GM18508 (cell line): ENCODE data around the gene AMBRA1.
"Not testable (repeated sequence)": the region's sequence is repeated elsewhere in the genome, so short reads cannot be mapped to it uniquely, and the experiment has no call there.

ENCODE experiments used
- ATAC-seq: cut with Tn5 transposase; IDR thresholded peaks from one replicate; pipeline ENCODE4 v1.9.1; 2021; ENCODE audit warnings: moderate number of reproducible peaks; ENCODE audit not compliant: insufficient read depth, unreplicated experiment

Gene AMBRA1

DNA sequence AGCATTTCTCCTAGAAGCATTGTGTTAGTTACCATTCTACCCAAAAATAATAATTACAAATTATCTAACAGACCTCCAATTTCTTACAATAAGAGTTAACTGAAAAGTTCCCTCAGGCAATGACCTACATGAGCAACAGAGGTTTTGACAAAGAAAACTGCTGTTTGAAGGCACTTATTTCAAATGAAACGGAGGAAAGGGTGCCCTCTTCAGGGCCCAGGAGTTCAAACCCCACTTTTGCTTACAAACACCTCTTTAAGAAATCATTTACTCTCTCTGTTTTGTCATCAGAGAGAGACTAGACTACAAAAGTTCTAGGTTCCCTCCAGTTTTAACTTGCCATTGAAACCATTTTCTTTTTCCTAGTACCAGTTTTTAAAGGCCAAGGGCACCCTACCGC is 56.7 kb downstream of the AMBRA1 start:
- ATAC-seq = no peak

DNA sequence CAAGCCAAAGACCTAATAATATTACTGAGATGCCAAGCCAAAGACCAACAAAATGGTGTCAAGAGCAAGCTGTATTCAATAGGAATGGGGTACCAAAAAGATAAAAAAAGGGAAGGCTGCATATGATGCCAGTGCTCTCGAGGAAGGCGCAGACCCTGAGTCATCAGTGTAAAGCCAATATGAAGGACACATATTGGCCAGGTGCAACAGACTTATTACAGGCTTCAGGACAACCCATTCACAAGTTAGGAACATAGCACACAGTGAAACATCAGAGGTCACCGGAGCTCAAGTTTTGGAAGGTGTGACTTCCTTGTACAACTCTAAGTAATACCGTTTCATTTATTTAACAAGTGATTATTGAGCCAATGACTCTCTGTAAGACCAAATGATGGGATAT is 58.1 kb downstream of the AMBRA1 start:
- no peak for ATAC-seq

DNA sequence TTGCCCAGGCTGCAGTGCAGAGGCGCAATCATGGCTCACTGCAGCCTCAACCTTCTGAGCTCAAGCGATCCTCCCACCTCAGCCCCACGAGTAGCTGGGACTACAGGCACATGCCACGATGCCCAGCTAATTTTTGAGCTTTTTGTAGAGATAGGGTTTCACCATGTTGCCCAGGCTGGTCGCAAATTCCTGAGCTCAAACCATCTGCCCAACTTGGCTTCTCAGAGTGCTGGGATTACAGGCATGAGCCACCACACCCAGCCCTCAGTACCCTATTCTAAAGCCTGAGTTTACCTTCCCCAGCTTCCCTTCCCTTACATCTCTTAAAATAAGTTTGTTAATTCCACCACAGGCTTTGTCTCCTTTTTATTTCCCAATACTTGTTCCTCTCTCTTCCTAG is 59.1 kb downstream of the AMBRA1 start:
- no peak for ATAC-seq

DNA sequence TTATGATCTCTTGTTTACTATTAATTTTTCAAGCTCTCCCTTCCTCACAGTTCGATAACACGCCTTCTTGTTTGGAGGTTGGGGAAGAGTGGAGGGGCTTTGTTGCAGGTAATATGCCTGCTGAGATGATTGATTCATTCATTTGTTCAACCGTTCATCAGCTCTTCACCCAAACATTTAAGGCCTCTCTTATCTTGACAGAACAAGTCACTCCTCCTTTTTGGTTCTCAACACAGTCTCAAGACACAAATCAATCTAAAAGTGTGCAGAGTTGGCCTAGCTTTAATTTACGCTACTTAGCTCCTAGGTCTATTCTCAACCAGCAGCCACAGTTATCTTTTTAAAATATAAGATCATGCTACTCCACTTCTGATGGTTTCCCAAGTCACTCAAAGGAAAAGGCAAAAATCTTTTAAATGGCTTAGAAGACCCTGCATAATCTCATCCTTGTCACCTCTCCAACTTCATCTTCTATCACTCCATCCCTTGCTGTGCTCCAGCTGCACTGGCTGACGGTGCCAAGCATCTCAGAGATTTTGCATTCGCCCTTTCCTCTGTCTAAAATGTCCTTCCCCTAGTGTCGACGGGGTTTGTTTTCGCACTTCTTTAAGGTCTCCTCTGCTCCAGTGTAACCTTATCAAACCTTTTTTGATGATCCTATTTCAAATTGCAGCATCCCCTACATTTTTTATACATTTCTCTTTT is 60.3 kb downstream of the AMBRA1 start:
- no peak for ATAC-seq

DNA sequence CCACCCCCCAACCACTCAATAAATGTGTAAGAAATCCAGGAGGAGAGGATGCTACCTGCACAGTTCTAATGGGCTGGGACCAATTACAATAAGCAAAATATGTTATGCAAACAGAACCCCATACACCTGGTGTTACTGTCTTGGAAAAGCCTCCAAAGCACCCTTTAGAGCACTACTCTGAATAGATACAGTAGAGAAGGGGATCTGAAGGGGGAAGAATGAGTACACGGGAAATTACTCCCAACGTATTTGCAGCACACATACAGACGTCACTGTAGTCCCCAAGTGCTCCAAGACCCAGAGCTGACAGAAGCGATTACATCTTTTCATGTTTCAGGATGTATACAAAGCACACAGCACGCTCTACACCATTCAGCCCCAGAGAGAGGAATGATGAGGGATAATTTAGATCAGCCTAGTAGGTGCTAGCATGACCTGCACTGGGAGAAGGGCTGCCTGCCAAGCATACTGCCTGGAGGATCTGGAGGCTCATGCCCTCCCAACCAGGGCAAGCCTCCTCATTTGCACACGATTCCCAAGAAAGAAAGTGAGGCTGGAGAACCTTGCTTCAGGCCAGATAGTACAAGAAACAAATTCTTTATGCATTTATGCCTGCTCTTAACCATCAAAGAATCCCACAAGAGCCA is 63.8 kb downstream of the AMBRA1 start:
- no peak for ATAC-seq

DNA sequence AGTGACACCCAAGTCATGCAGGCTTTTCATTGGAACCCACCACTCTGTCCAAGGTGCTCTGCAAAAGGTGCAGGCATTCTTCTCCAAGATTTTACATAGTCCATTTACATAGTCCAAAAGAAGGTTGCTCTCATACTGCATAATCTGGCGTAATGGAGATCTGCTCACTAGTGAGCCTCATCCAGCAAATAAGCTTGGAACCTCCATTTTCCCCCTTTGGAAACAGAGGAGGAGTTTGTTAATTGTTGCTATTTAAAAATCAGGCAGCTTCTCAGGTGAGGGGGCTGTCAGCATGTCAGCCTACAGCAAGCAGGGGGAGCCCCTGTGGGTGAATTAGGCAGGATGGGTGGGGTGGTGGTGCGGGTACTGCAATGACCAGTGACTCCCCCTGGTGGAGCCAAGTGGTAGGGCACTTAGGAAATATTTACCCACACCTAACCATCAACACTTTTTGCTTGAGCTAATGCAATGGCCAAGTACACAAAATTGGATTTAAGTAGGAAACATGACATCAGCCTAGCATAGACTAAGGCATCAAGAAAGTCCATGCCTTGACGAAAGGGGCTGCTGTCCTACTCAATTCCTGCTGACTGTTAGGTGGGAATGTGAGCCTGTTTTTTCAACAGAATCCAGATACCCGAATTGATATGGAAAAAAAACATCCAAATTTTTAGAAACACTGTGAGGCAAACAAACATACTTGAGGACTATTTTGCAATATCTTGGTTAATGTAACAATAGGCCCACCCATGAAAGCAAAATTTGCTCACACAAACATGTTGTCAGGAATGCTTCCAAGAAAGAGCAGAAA is 64.5 kb downstream of the AMBRA1 start:
- no peak for ATAC-seq

DNA sequence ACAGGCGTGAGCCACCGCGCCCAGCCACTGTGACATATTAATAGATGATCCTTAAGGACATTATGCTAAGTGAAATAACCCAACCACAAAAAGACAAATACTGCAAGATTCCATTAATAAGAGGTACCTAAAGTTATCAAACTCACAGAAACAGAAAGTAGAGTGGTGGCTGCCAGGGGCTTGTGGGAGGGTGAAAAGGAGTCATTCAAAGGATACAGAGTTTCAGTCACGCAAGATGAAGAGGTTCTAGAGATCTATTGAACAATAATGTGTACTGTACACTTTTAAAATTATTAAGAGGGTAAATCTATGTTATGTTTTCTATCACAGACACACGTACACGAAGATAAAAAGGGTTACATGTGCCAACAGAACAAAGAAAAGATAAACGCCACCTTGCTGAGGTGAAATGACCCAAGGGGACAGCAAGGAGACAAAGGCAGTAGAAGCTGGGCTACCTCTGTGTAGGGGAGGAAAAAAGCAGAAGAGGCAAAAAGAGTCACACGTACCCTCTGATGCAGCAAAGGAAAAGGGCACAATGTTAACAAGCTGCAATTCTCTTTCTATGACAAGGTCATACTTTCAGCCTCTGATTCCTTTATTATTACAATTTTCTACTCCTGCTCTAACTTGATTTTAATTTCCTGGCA is 65.3 kb downstream of the AMBRA1 start:
- no peak for ATAC-seq

DNA sequence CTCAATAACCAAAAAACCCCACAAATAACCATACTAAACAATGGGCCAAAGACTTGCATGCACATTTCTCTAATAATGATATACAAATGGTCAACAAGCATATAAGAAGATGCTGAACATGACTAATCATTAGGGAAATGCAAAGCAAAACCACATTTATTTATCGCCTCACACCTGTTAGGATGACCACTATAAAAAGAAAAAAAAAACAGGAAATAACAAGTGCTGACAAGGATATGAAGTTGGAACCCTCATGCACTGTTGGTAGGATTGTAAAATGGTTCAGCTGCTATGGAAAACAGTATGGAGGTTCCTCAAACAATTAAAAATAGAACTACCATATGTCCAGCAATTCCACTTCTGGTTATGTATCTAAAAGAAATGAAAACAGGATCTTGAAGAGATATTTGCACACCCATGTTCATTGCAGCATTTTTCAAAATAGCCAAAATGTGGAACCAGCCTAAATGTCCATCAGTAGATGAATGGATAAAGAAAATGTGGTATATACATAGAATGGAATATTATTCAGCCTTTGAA is 66.2 kb downstream of the AMBRA1 start:
- ATAC-seq = no peak

DNA sequence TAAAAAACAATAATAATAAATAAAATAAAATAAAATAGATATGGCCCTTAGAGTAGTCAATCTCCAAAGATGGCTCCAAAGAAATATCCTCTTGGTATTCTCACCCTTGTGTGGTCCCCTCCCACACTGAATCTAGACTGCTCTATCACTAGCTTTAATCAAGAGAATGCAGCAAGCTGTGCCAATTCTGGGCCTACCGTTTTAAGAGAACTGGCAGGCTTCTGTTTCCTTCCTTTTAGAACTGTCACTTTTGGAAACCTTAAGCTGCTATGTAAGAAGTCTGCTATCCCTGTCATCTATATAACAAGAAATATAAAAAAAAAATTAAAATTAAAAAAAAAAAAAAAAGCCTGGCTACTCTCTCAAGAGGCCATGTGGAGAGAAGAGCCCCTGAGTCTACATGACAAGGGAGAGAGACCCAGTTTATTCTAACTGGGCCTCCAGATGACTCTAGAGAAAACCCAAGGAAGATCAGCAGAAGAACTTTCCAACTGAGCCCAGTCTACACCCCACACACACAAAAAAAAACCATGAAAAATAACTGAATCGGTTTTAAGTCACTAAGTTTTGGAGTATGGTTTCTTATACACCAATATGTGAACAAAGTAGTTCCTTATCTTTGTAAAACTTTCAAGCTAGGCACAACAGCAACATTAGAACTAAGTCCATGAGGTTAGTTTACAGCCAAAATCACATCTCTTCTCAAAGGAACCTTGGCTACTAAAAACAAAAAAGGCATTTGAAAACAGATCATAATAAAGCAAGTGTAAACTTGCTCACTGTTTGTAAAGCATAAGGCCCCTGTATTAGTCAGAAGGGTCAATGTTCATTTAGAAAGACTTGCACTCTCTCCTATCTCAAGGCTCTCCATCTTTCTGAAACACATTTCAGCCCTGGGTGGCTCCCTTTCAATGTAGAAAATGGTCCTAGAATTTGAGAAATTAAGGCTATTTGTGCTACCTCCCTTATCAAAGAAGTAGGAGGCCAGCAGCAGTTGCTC is 67.3 kb downstream of the AMBRA1 start:
- no peak for ATAC-seq

DNA sequence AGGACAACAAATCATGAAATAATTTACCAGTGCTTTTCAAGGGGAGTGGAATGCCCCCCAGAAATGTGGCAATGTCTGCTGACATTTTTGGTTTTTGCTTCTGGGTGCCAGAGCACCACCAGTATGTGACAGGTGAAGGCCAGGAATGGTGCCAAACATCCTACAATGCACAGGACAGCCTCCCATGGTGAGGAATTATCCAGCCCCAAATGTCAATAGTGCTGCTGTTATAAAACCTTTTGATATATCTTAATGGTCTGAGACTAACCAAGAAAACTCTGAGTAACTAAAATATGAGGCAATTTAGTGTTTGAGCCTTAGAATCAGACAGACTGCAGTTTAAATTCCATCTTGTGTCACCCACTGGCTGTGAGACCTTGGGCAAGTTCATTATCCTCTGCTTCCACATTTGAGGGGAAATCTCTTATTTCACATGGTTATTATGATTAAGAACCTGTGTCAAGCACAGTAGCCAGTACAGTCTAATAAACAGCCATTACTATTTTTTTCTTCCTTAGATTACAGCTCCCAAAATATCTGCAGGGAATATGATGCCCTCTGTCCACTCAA is 69.5 kb downstream of the AMBRA1 start:
- no peak for ATAC-seq

DNA sequence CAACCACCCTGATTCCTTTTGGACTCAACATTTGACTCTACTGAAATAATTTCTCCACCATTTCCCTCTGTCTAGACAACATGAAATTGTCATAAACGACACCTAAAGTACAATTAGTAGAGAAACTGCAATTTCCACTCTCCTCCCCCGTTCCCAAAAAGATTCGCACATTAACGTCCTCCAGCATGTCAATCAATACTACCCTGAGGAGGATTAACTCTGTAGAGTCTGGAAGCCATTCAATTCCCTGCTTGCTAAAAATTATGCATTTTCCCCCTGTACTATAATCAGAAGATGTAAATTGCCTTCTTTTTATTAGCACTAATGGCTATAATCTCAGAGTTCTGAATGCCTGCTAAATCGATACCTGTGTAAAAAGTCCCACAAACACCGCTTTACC is 70.5 kb downstream of the AMBRA1 start:
- no peak for ATAC-seq

DNA sequence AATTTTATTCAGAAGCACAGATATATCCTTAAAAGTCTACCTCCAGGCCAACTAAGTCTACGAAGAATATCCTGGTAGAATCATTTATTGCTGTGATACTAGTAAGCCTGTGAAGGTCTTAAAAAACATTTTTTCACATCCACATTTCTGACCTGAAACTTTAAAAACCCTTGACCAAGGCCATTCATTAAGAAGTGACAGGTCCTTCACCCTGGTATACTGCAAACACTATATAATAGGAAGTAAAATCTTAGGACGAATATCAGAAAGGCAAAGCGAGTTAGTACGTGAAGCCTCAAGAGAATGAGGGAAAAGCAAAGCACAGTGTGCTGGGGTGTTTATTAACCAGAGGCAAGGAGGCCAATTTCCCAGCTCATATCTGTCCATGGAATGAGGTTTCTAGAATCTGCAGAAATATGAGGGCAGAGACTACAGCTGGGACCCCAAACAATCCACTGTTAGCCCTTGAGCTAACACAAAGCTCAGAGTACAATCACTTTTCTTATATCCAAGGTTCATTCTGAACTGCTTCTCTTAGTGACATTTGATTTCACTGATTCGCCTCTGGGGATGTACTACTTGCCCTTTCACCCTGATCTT is 71.0 kb downstream of the AMBRA1 start:
- no peak for ATAC-seq

DNA sequence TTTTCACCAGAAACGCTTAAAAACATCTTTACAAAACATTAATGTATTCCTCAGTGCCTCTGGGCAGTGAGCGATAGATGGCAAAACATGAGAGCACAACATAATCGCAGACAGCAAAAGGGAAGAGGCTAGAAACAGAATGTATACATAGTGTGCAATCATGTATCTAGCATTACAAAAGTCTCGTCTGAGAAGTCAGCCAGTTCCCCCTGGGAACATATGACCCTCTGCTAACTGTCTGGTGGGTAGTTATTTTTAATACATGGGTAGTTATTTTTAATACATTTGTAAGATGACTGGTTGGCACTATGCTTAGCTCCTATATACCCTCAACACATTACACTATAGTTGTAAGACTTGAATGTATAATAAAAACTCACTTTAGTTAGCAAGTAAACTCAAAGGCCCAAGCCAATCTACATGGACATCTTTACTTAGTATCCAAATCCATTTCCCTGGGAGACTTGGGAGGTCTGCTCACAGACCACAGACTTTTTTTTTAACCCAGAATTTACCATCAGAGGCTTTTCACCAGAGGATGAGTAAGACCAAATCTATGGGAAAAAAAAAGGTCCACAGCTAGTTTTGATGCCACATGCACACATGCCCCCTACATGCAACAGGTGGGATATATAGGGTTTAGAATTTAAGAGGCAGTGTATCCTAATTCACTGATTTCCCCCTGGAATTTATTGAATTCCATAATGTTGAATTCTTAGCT is 71.7 kb downstream of the AMBRA1 start:
- no peak for ATAC-seq

DNA sequence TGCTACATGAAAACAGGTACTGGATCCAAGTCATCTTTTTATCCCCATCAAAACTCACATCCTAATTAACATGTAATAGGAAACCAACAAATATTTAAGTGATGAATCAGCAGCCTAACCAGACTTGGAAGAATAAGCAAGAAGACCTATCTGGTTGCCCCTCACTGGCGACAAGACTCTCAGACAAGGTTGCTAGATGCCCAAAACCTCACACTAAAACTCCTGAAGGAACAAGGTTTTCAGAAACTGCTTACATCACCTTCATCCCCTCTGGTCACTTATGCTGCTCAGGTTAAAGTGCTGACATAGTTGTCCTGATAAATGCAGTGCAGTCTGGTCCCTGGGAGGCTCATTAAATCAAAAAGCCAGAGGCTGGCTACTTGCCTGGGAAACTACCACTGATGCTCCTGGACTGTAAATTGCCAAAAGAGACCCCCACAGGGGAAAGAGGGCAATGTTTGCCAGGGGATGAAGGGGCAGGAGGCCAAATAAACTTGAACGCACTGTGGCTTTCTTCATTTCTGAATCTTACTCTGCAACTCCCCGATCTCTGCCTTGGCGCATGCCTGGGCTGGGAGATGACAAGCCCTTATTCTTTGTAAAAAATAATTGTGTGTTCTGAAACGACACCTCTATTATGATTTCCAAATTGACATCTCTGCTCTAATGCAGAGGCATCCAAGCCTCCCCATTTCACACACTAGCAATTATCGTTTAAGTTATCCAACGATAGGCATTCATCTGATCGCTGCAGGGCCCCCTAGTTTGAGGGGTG is 72.7 kb downstream of the AMBRA1 start:
- ATAC-seq = no peak

DNA sequence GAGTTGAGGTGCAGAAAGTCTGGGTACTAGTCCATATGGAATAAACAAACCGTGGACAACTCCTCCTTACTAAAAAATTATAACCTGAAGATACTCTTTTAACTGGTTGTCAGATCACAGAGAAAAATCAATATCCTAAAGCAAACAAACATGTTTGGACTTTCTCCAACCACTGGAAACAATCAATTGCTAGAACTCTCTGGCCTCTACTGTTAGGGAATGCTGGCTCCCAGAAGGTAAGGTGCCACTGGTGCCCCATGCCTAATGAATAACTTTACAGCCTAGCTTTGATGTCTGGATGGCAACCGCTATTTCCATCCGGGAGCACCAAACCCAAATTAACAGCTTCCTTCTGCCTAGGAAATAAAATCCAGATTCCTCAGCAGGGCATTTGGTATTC is 74.5 kb downstream of the AMBRA1 start:
- no peak for ATAC-seq

DNA sequence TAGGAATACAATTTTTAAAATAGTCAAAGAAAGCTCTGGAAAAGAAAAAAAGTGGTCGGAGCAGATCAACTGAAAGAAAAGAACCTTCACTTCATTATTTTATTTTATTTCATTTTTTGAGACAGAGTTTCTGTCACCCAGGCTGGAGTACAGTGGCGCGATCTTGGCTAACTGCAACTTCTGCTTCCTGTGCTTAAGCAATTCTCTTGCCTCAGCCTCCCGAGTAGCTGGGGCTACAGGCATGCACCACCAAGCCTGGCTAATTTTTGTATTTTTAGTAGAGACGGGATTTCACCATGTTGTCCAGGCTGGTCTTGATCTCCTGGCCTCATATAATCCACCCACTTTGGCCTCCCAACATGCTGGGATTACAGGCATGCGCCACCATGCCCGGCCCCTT is 74.9 kb downstream of the AMBRA1 start:
- not testable (repeated sequence) for ATAC-seq

DNA sequence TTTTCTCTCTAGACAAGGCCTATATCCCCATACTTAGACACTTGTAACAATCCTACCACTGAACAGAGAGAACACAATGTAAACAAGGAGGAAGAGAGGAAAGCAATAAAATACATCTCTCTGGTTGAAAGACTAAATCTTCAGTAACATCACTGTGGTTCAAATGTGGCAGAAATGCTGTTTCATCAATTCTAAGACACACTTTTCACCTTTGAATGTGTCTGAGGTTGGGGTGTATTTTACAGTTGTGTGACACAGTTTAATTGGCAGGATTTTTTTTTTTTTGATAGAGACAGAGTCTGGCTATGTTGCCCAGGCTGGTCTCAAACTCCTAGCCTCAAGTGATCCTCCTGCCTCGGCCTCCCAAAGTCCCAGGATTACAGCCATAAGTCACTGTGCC is 79.5 kb downstream of the AMBRA1 start:
- ATAC-seq = no peak
